HepG2 (cell line): ENCODE measurements around the gene DPEP3. TPM values are rescaled to one million over a fixed set of nuclear protein-coding genes. Genes with fewer than 3 reads are reported as not detected.

Source experiments
- FOXC1 ChIP-seq: sonication (generic); formaldehyde crosslinking; IDR thresholded peaks from 2 replicates; pipeline ENCODE4 v1.8.0; 2022; ENCODE audit warnings: mild to moderate bottlenecking, missing genetic modification reagents, borderline replicate concordance
- HMG20A ChIP-seq: IDR thresholded peaks from 2 replicates; pipeline ENCODE4 v1.6.1; 2016; ENCODE audit warnings: borderline replicate concordance
- MYNN ChIP-seq: sonication (generic); formaldehyde crosslinking; IDR thresholded peaks from 2 replicates; pipeline ENCODE4 v1.4.0; 2020; ENCODE audit warnings: mild to moderate bottlenecking, low read depth, missing genetic modification reagents
- NKX3-1 ChIP-seq: sonication (generic); formaldehyde crosslinking; IDR thresholded peaks from 2 replicates; pipeline ENCODE4 v1.5.0; 2020; ENCODE audit warnings: missing genetic modification reagents
- NR1H2 ChIP-seq: sonication (generic); formaldehyde crosslinking; IDR thresholded peaks from 2 replicates; pipeline ENCODE4 v1.8.1; 2022; ENCODE audit warnings: low read depth, missing genetic modification reagents, borderline replicate concordance
- PHF21A ChIP-seq: sonication (generic); formaldehyde crosslinking; IDR thresholded peaks from 2 replicates; pipeline ENCODE4 v1.5.0; 2020; ENCODE audit warnings: mild to moderate bottlenecking, missing genetic modification reagents
- SIN3B ChIP-seq: fragments of 150-350 bp; IDR thresholded peaks from 2 replicates; pipeline ENCODE4 v1.6.1; 2014; ENCODE audit warnings: low read length
- ZNF543 ChIP-seq: sonication (generic); formaldehyde crosslinking; IDR thresholded peaks from 2 replicates; pipeline ENCODE4 v1.4.0; 2020; ENCODE audit warnings: mild to moderate bottlenecking, missing genetic modification reagents
- ZNF572 ChIP-seq: sonication (generic); formaldehyde crosslinking; IDR thresholded peaks from 2 replicates; pipeline ENCODE4 v1.5.1; 2020; ENCODE audit warnings: mild to moderate bottlenecking, missing genetic modification reagents
- ZNF713 ChIP-seq: sonication (generic); formaldehyde crosslinking; IDR thresholded peaks from 2 replicates; pipeline ENCODE4 v1.4.0; 2020; ENCODE audit warnings: mild to moderate bottlenecking, missing genetic modification reagents
- polyA plus RNA-seq, 8 experiments: library from polyadenylated mRNA; depleted of rRNA in 3 of 8; stranded (reverse) in 7 of 8; unstranded in 1 of 8; fragments of >200 nt; fragmentation: Illumina TruSeq in 4 of 8; extraction: Trizol in 4 of 8; gene quantifications; 2 replicates each; pipeline versions ENCODE4 v1.2.1 to v1.2.3, GENCODE V29; 2011 to 2016; ENCODE audit warnings: low read depth in 4 of 8, missing spikeins in 1 of 8, mixed read lengths in 1 of 8; ENCODE audit not compliant: insufficient read depth in 1 of 8
- total RNA-seq, 5 experiments: library from RNA; depleted of rRNA; stranded (reverse); fragments of >200 nt; fragmentation: Illumina TruSeq; extraction: Trizol; gene quantifications; 2 replicates each; pipeline ENCODE4 v1.2.3, GENCODE V29; 2016; ENCODE audit warnings: low read depth in 1 of 5
- TF ChIP-seq, protein P1 (sequence below): sonication (generic); formaldehyde crosslinking; conservative IDR thresholded peaks from 2 replicates; pipeline ENCODE4 v1.4.0; 2020; ENCODE audit warnings: missing genetic modification reagents

DPEP3 gene
- total and polyA plus RNA-seq, 2 of the 13 experiments (the other 11 are each of a cell fraction or from before 2014, with no cell fraction given) = not detected

DNA sequence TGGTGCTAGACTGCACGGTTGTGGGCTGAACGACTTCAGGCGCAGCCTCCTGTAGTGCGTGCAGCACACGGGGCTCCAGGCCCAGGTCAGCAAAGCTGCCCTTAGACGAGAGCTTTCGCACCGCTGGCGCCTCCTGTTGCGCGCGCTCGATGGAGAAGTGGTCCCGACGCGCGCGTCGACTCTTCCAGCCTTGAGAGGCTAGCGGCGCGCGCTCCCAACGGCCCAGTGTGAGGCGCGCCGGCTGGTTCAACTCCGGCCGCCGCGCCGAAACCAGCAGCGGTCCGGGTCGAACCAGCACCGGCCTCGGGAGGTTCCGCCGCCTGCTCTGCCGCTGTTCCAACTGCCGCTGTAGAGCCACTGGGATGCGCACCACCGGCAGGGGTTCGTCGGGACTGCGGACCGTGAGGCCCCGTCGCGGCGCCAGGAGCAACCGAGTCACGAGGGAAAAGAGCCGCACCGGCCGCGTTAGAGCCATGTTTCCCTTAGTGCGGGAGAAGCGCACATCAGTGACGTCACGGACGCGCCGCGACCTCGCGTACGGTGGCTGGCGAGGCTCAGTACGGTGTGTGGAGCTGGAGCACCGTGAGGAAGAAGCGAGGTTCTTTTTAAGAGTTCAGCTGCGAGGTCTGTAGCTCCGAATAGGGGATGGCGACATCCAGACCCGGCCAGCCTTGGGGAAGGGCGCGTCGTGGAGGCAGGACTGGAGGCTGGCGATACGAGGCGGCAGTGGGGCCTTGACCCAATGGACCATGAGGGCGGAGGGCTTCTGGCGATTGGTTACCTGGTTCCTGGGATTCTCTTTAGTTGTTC lies 42.6 kb upstream of the DPEP3 start, which contains the start of the genes DDX28 and DUS2 (continued):
- peak; percentile 84; the same call in 1 of the 2 replicates for TF ChIP-seq ZNF572 (CRISPR knock-in tag)
- peak; percentile 79 for TF ChIP-seq NR1H2 (CRISPR knock-in tag)
- TF ChIP-seq PHF21A (CRISPR knock-in tag) = peak; percentile 88; the same call in 1 of the 2 replicates
- TF ChIP-seq, protein P1, sequence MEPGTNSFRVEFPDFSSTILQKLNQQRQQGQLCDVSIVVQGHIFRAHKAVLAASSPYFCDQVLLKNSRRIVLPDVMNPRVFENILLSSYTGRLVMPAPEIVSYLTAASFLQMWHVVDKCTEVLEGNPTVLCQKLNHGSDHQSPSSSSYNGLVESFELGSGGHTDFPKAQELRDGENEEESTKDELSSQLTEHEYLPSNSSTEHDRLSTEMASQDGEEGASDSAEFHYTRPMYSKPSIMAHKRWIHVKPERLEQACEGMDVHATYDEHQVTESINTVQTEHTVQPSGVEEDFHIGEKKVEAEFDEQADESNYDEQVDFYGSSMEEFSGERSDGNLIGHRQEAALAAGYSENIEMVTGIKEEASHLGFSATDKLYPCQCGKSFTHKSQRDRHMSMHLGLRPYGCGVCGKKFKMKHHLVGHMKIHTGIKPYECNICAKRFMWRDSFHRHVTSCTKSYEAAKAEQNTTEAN (CRISPR knock-in tag) = peak; percentile 62; the same call in 1 of the 2 replicates
- peak; percentile 99 for TF ChIP-seq SIN3B
- no peak; the same call in 1 of the 2 replicates for TF ChIP-seq MYNN (CRISPR knock-in tag)
- peak; percentile 60; the same call in 1 of the 2 replicates for TF ChIP-seq ZNF543 (CRISPR knock-in tag)
- peak; percentile 44 for TF ChIP-seq NKX3-1 (CRISPR knock-in tag)
- TF ChIP-seq FOXC1 (CRISPR knock-in tag) = peak; percentile 97; the same call in 1 of the 2 replicates
- TF ChIP-seq HMG20A (CRISPR knock-in tag) = peak; percentile 21; the same call in 1 of the 2 replicates
- 0 out of 2 replicates have a peak, but pooled peaks have one; percentile 66 for TF ChIP-seq ZNF713 (CRISPR knock-in tag)
